GM12864 (cell line): ENCODE data around the gene TNFAIP8.

Experiments
- DNase-seq: peaks from one replicate; pipeline ENCODE4 v3.0.0-alpha.2; 2011; ENCODE audit warnings: low read depth
- H3K4me3 ChIP-seq: 2 replicates; pipeline ENCODE4 v1.5.1; 2011; ENCODE audit warnings: mild to moderate bottlenecking, low read depth, low read length, control low read depth
- CTCF ChIP-seq: IDR thresholded peaks from 2 replicates; pipeline ENCODE4 v1.5.1; 2011; ENCODE audit warnings: low read depth, mild to moderate bottlenecking, moderate library complexity, low read length, control low read depth, inconsistent platforms; ENCODE audit errors: missing control alignments

TNFAIP8 gene

GRCh38 chr5:119382169-119382568 lies 26.4 kb downstream of the TNFAIP8 start:
- TF ChIP-seq CTCF = no peak
- no peak for DNase-seq
- no peak overlapping the region for H3K4me3 ChIP-seq

GRCh38 chr5:119383008-119383407 lies 27.2 kb downstream of the TNFAIP8 start:
- no peak for TF ChIP-seq CTCF
- DNase-seq = no peak
- no peak overlapping the region for H3K4me3 ChIP-seq

- TF ChIP-seq CTCF = no peak
- no peak for DNase-seq
- no peak overlapping the region for H3K4me3 ChIP-seq
Measured at GRCh38 chr5:119385136-119385535, 29.3 kb downstream of the TNFAIP8 start.

GRCh38 chr5:119385536-119386128 lies 29.8 kb downstream of the TNFAIP8 start:
- no peak overlapping the region for H3K4me3 ChIP-seq
- no peak for TF ChIP-seq CTCF
- DNase-seq = no peak

GRCh38 chr5:119386596-119387344 lies 31.0 kb downstream of the TNFAIP8 start:
- TF ChIP-seq CTCF = no peak
- no peak overlapping the region for H3K4me3 ChIP-seq
- no peak for DNase-seq

GRCh38 chr5:119387945-119388618 lies 32.3 kb downstream of the TNFAIP8 start:
- no peak for TF ChIP-seq CTCF
- DNase-seq = no peak
- H3K4me3 ChIP-seq = no peak overlapping the region
